C4-2B (cell line): ENCODE results near the gene CRIP3.
"Not testable (repeated sequence)": the region's sequence is repeated elsewhere in the genome, so short reads cannot be mapped to it uniquely, and the experiment has no call there.

Experiments
- H3K27ac ChIP-seq: fragments of 450-650 bp; 2 replicates; pipeline ENCODE4 v1.5.1; 2017
- CTCF ChIP-seq: fragments of 450-650 bp; conservative IDR thresholded peaks from 2 replicates; pipeline ENCODE4 v1.5.1; 2017; ENCODE audit warnings: mild to moderate bottlenecking
- ZFX ChIP-seq: fragments of 450-650 bp; IDR thresholded peaks from 2 replicates; pipeline ENCODE4 v1.6.1; 2017

The CRIP3 gene

GRCh38 chr6:43308101-43308989, at the start of gene CRIP3:
Gene CRIP3 (minus strand): TSS chr6:43308826. CDS start chr6:43308792, 34 bp downstream.
- H3K27ac ChIP-seq, result no peak within 1 kb of the TSS

GRCh38 chr6:43355862-43356590, 47.4 kb upstream of the CRIP3 start:
- no peak for TF ChIP-seq ZFX
- TF ChIP-seq CTCF, result peak; percentile 29
- H3K27ac ChIP-seq, result no peak overlapping the region

More at GRCh38 chr6:43308101-43308989, at the start of gene CRIP3:
- no peak for TF ChIP-seq CTCF
- TF ChIP-seq ZFX, result no peak

GRCh38 chr6:43351951-43352350, 43.3 kb upstream of the CRIP3 start:
- not testable (repeated sequence) for H3K27ac ChIP-seq

- no peak overlapping the region for H3K27ac ChIP-seq
- no peak; the same call in 1 of the 2 replicates for TF ChIP-seq ZFX
- TF ChIP-seq CTCF, result no peak
Measured at GRCh38 chr6:43347444-43347843, 38.8 kb upstream of the CRIP3 start.

- no peak for TF ChIP-seq ZFX
Measured at GRCh38 chr6:43347021-43347420, 38.4 kb upstream of the CRIP3 start.

GRCh38 chr6:43346243-43346642, 37.6 kb upstream of the CRIP3 start:
- not testable (repeated sequence) for H3K27ac ChIP-seq

More at GRCh38 chr6:43347021-43347420, 38.4 kb upstream of the CRIP3 start:
- H3K27ac ChIP-seq, result no peak overlapping the region

- H3K27ac ChIP-seq, result no peak overlapping the region
- no peak for TF ChIP-seq CTCF
- no peak for TF ChIP-seq ZFX
Measured at GRCh38 chr6:43339168-43339567, 30.5 kb upstream of the CRIP3 start.

GRCh38 chr6:43338243-43338642, 29.6 kb upstream of the CRIP3 start:
- no peak overlapping the region for H3K27ac ChIP-seq
- TF ChIP-seq ZFX (no peak), CTCF (no peak)
